ENCODE results near the gene KCNT1.

Gene KCNT1

GRCh38 chr9:135825435-135826187, 123.6 kb downstream of the KCNT1 start:
- DNase-seq = no peak

- no peak for DNase-seq
Observed at GRCh38 chr9:135826188-135826545, 124.2 kb downstream of the KCNT1 start.

- DNase-seq = no peak
Observed at GRCh38 chr9:135827301-135827700, 125.3 kb downstream of the KCNT1 start.

DNA sequence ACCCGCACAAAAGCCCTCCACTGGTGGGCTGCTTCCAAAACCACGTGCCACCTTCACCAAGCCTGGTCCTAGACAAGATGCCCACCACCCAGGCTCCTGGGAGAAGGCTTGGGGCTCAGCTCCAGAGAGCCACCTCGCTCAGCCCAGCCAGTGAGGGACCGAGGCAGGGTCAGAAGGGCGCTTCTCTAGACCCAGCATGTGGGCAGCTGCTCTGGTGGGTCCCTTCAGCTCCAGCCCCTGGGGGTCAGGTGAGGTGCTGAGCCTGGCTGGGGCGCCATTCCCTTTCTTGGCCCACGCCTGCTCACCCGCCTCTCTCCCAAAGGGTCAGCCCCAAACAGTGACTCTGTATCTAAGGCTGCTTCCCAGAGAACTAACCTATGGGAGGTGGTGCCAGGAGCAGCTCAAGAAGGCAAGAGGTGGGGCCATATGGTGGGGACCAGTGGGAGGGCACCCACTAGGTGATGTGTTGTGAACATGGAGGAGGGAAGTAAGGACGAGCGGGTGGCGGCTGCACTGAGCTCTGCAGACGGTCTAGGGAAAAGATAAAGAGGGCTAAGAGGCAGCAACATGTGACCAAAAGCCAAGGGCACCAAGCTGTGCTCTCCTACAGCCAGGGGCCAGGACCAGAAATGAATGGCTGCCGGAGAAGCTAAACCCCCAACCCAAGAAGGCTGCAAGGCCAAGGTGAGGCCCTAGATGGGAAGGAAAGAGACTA, 126.0 kb downstream of the KCNT1 start:
- DNase-seq = no peak

GRCh38 chr9:135828656-135829055, 126.7 kb downstream of the KCNT1 start:
- no peak for DNase-seq

GRCh38 chr9:135830496-135830895, 128.5 kb downstream of the KCNT1 start:
- no peak for DNase-seq

- no peak for DNase-seq
Observed at GRCh38 chr9:135833864-135834263, 131.9 kb downstream of the KCNT1 start.

- no peak for DNase-seq
Observed at GRCh38 chr9:135835131-135835530, 133.1 kb downstream of the KCNT1 start.

DNA sequence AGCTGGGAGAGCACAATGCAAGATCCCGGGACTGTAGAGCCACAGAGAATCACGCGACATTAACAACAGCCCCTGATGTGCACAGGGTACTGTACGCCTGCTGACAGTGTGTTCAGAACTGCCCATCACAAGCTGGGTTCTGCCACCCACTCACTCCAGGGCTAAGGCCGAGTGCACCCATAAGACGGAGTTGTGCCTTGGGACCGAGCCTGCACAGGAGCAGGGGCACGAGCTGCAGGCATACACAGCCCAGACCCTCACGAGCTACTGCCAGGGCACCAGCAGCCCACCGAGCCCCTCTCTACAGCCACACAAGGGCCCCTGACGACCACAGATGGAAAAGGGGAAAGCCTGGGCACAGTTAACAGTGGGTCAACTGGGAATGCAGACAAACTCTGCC, 137.5 kb downstream of the KCNT1 start:
- no peak for DNase-seq

- no peak for DNase-seq
Observed at GRCh38 chr9:135840107-135840506, 138.1 kb downstream of the KCNT1 start.

- peak; percentile 28 to 71 (median 43) for DNase-seq
Observed at GRCh38 chr9:135840539-135840938, 138.6 kb downstream of the KCNT1 start.
